PC-3 (cell line): ENCODE measurements around the gene AFAP1L2. TPM values are rescaled to one million over a fixed set of nuclear protein-coding genes. Genes with fewer than 3 reads are reported as not detected.

Experiments used
- ATAC-seq: fragments of 200-7000 bp; cut with Tn5 transposase; 2 replicates; pipeline ENCODE4 v1.9.1; 2020; ENCODE audit warnings: mild to moderate bottlenecking, moderate library complexity
- BruUV-seq: library from RNA; stranded (reverse); fragments of 400-500 nt; replicated peaks from 2 replicates; lab custom pipeline; 2021; lab: Mats Ljungman, UMichigan
- CTCF ChIA-PET: fragments of 300-600 bp; sonication (Branson Sonifier 250); formaldehyde crosslinking; loops from one replicate; lab custom pipeline; 2022; ENCODE audit warnings: antibody characterized with exemption; lab: Charles Lee
- POLR2A ChIA-PET: fragments of 300-600 bp; sonication (Branson Sonifier 250); formaldehyde crosslinking; loops from one replicate; lab custom pipeline; 2022; ENCODE audit warnings: antibody characterized with exemption; ENCODE audit not compliant: unreplicated experiment; lab: Charles Lee
- DNase-seq: peaks from one replicate; pipeline ENCODE4 v3.0.0-alpha.2; 2015
- H2AFZ ChIP-seq: fragments of 300-600 bp; sonication (generic); 2 replicates; pipeline ENCODE4 v1.6.0; 2016; ENCODE audit warnings: antibody characterized with exemption, low read length
- H3F3A ChIP-seq: fragments of 300-600 bp; sonication (generic); one replicate; pipeline ENCODE4 v1.6.0; 2017; ENCODE audit warnings: antibody characterized with exemption, low read length, control low read depth, mild to moderate bottlenecking; ENCODE audit not compliant: unreplicated experiment
- H3K27ac ChIP-seq: fragments of 300-600 bp; sonication (generic); 2 replicates; pipeline ENCODE4 v1.5.1; 2016; ENCODE audit warnings: mild to moderate bottlenecking, low read length
- H3K27me3 ChIP-seq: fragments of 300-600 bp; sonication (generic); 2 replicates; pipeline ENCODE4 v1.6.1; 2016; ENCODE audit warnings: low read length, mixed read lengths
- H3K36me3 ChIP-seq: fragments of 300-600 bp; sonication (generic); 2 replicates; pipeline ENCODE4 v1.6.1; 2016; ENCODE audit warnings: low read depth, mixed run types, low read length, mixed read lengths
- H3K4me1 ChIP-seq: fragments of 300-600 bp; sonication (generic); 2 replicates; pipeline ENCODE4 v1.5.1; 2016; ENCODE audit warnings: low read length; ENCODE audit not compliant: insufficient read depth
- H3K4me2 ChIP-seq: fragments of 300-600 bp; sonication (generic); 2 replicates; pipeline ENCODE4 v1.6.0; 2016; ENCODE audit warnings: low read length
- H3K4me3 ChIP-seq: fragments of 300-600 bp; sonication (generic); 2 replicates; pipeline ENCODE4 v1.5.1; 2016; ENCODE audit warnings: mild to moderate bottlenecking, low read length, mixed read lengths
- H3K79me2 ChIP-seq: fragments of 300-600 bp; sonication (generic); 2 replicates; pipeline ENCODE4 v1.6.1; 2017; ENCODE audit warnings: low read length, mixed read lengths
- H3K9ac ChIP-seq: fragments of 300-600 bp; sonication (generic); 2 replicates; pipeline ENCODE4 v1.6.0; 2016; ENCODE audit warnings: mild to moderate bottlenecking, low read length
- H3K9me2 ChIP-seq: fragments of 300-600 bp; sonication (generic); replicated peaks from 2 replicates; pipeline ENCODE4 v1.6.1; 2016; ENCODE audit warnings: mixed run types, low read length, mixed read lengths
- H3K9me3 ChIP-seq: fragments of 300-600 bp; sonication (generic); 2 replicates; pipeline ENCODE4 v1.6.1; 2016; ENCODE audit warnings: low read length, mixed read lengths
- H4K20me1 ChIP-seq: fragments of 300-600 bp; sonication (generic); 2 replicates; pipeline ENCODE4 v1.6.1; 2016; ENCODE audit warnings: low read length, mixed read lengths
- CTCF ChIP-seq: fragments of 300-600 bp; sonication (generic); conservative IDR thresholded peaks from 2 replicates; pipeline ENCODE4 v1.5.1; 2017; ENCODE audit warnings: antibody characterized with exemption, low read depth, mild to moderate bottlenecking, low read length
- EZH2 ChIP-seq: fragments of 300-600 bp; sonication (generic); IDR thresholded peaks from one replicate; pipeline ENCODE4 v1.6.1; 2017; ENCODE audit warnings: antibody characterized with exemption, mild to moderate bottlenecking, low read length; ENCODE audit not compliant: unreplicated experiment
- EZH2phosphoT487 ChIP-seq: fragments of 300-600 bp; sonication (generic); IDR thresholded peaks from 2 replicates; pipeline ENCODE4 v1.6.1; 2018; ENCODE audit warnings: mild to moderate bottlenecking, antibody characterized with exemption, low read length, borderline replicate concordance
- intact Hi-C: fragments of 100-400 bp; cut with micrococcal nuclease; formaldehyde crosslinking; loops from 2 replicates; pipeline ENCODE4 v1.9.0; 2023
- total RNA-seq: library from RNA; depleted of rRNA; stranded (reverse); fragments of >200 nt; gene quantifications from 2 replicates; pipeline ENCODE4 v1.2.3, GENCODE V29; 2014

Gene AFAP1L2
- total RNA-seq, 1 experiment from 2014 or later = 0.77 TPM

- ChIA-PET CTCF (no interaction called here), POLR2A (no interaction called here)
- Histone ChIP-seq H2AFZ (no peak overlapping the region), H3K4me1 (peaks cover 14% of the 10 kb centered on the region), H3K4me3 (no peak overlapping the region), H3K4me2 (no peak overlapping the region), H3F3A (no peaks in the 10 kb centered on the region), H3K27me3 (no peaks in the 10 kb centered on the region), H4K20me1 (no peaks in the 10 kb centered on the region), H3K27ac (no peak overlapping the region), H3K79me2 (no peaks in the 10 kb centered on the region), H3K9me2 (no peaks in the 10 kb centered on the region), H3K9ac (no peak overlapping the region), H3K9me3 (no peaks in the 10 kb centered on the region), H3K36me3 (no peaks in the 10 kb centered on the region)
- DNase-seq (no peak), ATAC-seq (no peak)
- TF ChIP-seq EZH2phosphoT487 (no peak), CTCF (no peak), EZH2 (no peak)
- intact Hi-C loops = no loop called here
- no TSS peak for BruUV-seq
Observed at GRCh38 chr10:114276066-114276465, 128.2 kb downstream of the AFAP1L2 start.

- Histone ChIP-seq H3F3A (no peaks in the 10 kb centered on the region), H3K9me3 (no peaks in the 10 kb centered on the region), H3K4me3 (no peak overlapping the region), H4K20me1 (no peaks in the 10 kb centered on the region), H3K4me1 (peaks cover 19% of the 10 kb centered on the region), H3K36me3 (no peaks in the 10 kb centered on the region), H2AFZ (no peak overlapping the region), H3K9ac (no peak overlapping the region), H3K4me2 (no peak overlapping the region), H3K79me2 (no peaks in the 10 kb centered on the region), H3K9me2 (no peaks in the 10 kb centered on the region), H3K27ac (no peak overlapping the region), H3K27me3 (no peaks in the 10 kb centered on the region)
- ATAC-seq = no peak
- intact Hi-C loops = no loop called here
- no TSS peak for BruUV-seq
- ChIA-PET POLR2A (no interaction called here), CTCF (no interaction called here)
- DNase-seq = no peak
- TF ChIP-seq EZH2 (no peak), CTCF (no peak), EZH2phosphoT487 (no peak)
Observed at GRCh38 chr10:114274616-114275453, 129.5 kb downstream of the AFAP1L2 start.

GRCh38 chr10:114273910-114274309 lies 130.4 kb downstream of the AFAP1L2 start:
- H3F3A ChIP-seq = no peaks in the 10 kb centered on the region
- ChIA-PET POLR2A (no interaction called here), CTCF (no interaction called here)
- no peaks in the 10 kb centered on the region for H3K9me2 ChIP-seq
- ATAC-seq (no peak), DNase-seq (no peak)
- H3K4me1 ChIP-seq = peaks cover 19% of the 10 kb centered on the region
- H3K9ac ChIP-seq = no peak overlapping the region
- no peak overlapping the region for H3K4me3 ChIP-seq
- intact Hi-C loops = no loop called here
- no peaks in the 10 kb centered on the region for H3K9me3 ChIP-seq
- H3K27ac ChIP-seq = no peak overlapping the region
- TF ChIP-seq CTCF (no peak), EZH2phosphoT487 (no peak), EZH2 (no peak)
- H3K4me2 ChIP-seq = no peak overlapping the region
- no peak overlapping the region for H2AFZ ChIP-seq
- no peaks in the 10 kb centered on the region for H4K20me1 ChIP-seq
- no peaks in the 10 kb centered on the region for H3K27me3 ChIP-seq
- H3K36me3 ChIP-seq = no peaks in the 10 kb centered on the region
- no TSS peak for BruUV-seq
- H3K79me2 ChIP-seq = no peaks in the 10 kb centered on the region
